Measurements from ENCODE around the gene NHSL2.
A peak's percentile ranks its signal among the peaks of the same experiment; 100 is the strongest.

NHSL2 gene

GRCh38 chrX:71909956-71910355, 689 bp upstream of the NHSL2 start:
- H3K27me3 ChIP-seq (ENCODE audit: insufficient read depth, low read depth, severe bottlenecking) = peaks cover 5% of the 10 kb centered on the region

DNA sequence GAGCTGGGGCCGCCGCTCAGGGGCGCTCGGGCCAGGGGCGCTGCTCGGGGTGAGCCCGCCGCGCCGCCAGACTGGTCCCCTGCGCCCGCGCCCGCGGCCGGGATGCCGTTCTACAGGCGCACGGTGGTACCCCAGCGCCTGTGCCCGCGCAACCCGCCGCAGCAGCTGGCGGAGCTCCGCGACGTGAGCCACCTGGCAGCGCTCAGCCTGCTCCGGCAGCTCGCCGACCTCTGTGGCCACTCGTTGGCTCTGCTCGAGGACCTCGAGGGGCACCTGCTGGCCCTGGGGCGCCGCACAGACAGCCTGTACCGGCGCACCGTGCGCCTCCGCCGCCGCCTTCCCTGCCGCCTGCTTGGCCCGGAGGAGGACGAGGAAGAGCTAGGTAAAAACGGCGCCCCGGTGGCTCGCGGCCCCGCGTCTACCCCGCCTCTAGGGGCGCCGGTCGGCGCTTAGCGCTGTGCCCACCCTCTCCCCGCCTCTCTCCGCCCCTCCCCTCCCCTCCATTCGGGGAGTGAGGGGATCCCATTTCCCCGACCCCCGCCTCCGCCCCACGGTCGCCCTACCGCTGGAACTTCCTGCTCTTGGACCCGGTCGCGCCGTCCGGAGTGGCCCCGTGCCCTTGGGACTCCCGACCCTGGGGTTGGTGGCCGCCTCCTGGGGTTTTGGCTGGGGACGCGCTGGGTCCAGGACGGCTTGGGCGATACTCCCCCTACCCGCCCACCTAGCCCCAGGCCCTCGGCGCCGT, 513 bp downstream of the NHSL2 start:
- Histone ChIP-seq H3K27me3 (ENCODE audit: insufficient read depth, low read depth, severe bottlenecking) (peaks cover 5% of the 10 kb centered on the region), H3K9me3 (ENCODE audit: severe bottlenecking) (no peaks in the 10 kb centered on the region), H3K4me3 (ENCODE audit: low read depth, low read length) (peak overlapping the region; percentile 65), H3K36me3 (peaks cover 5% of the 10 kb centered on the region), H3K27ac (peak overlapping the region; percentile 91)
- TF ChIP-seq CTCF (IDR thresholded peaks at IDR 0.05; ENCODE audit: low read depth, low read length) = peak; percentile 52
- peak; percentile 62 for DNase-seq

More at GRCh38 chrX:71909956-71910355, 689 bp upstream of the NHSL2 start:
- TF ChIP-seq CTCF (IDR thresholded peaks at IDR 0.05; ENCODE audit: low read depth, low read length) = peak; percentile 57
- H3K4me3 ChIP-seq (ENCODE audit: low read depth, low read length) = peak overlapping the region; percentile 65
- no peaks in the 10 kb centered on the region for H3K9me3 ChIP-seq (ENCODE audit: severe bottlenecking)
- peak; percentile 64 for DNase-seq
- H3K36me3 ChIP-seq = peaks cover 5% of the 10 kb centered on the region
- peak overlapping the region; percentile 91 for H3K27ac ChIP-seq

GRCh38 chrX:71911731-71912050, 1.0 kb downstream of the NHSL2 start:
- Histone ChIP-seq H3K9me3 (ENCODE audit: severe bottlenecking) (no peaks in the 10 kb centered on the region), H3K4me3 (ENCODE audit: low read depth, low read length) (peak overlapping the region; percentile 65), H3K27ac (peak overlapping the region; percentile 91), H3K36me3 (peaks cover 10% of the 10 kb centered on the region), H3K27me3 (ENCODE audit: insufficient read depth, low read depth, severe bottlenecking) (peaks cover 2% of the 10 kb centered on the region)
- no peak for TF ChIP-seq CTCF (IDR thresholded peaks at IDR 0.05; ENCODE audit: low read depth, low read length)
- DNase-seq = no peak

DNA sequence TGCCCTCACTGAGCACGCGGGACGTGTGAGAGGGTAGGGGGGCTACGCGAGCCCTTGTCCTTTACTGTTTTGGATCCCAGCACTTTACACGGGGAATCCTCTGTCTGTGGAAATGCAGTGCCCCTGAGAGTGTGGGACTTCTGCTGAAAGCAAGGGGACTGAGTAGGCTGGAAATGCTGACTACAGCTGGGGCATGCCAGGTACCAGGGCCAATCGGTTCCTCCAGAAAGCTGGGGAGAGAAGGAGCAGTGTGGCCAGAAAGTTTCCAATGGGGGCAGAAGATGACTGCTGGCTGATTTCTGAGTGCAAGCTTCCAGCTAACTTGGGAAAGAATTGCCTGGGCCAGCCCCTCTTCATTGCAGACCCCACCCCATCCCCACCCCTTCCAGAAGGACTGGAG, 1.5 kb downstream of the NHSL2 start:
- Histone ChIP-seq H3K36me3 (peaks cover 11% of the 10 kb centered on the region), H3K27me3 (ENCODE audit: insufficient read depth, low read depth, severe bottlenecking) (peaks cover 2% of the 10 kb centered on the region), H3K9me3 (ENCODE audit: severe bottlenecking) (no peaks in the 10 kb centered on the region), H3K27ac (peak overlapping the region; percentile 91), H3K4me3 (ENCODE audit: low read depth, low read length) (peak overlapping the region; percentile 65)
- DNase-seq = no peak
- no peak for TF ChIP-seq CTCF (IDR thresholded peaks at IDR 0.05; ENCODE audit: low read depth, low read length)

DNA sequence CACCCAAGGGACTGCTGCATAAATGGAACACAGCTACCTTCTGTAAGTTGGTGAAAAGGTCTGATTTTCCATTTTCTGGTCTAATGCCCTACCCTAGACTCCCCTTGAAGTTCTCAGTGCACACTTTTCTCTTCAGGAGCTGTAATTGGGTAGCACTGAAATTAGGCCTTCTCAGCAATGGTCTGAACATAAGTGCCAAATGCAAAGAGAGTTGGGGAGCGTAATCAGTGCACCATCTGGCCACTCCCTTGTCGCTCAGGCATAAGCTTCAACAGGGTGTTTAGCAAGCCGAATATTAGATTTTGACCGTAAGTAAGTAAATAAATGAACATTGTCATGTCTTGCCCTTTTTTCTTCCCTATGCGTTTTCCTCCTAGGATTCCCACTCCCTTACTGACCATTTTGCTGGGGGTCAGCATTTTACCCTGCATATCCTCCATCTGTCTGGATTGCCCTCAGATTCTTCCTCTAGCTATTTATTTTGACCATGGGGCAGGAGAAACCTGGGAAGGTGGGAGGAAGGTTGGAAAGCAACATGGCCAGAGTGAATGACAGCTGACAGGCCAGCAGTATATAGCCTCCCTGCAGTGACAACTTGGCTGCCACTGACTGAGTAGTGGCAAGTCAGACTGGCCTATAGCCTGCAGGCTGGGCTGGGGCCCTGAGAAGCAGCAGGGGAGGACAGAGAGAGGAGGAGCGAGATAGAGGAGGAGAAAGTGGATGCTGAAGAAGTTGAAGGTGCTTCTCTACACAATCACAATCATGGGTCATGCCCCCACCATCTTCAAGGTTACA, 2.7 kb downstream of the NHSL2 start:
- Histone ChIP-seq H3K4me3 (ENCODE audit: low read depth, low read length) (no peak overlapping the region), H3K9me3 (ENCODE audit: severe bottlenecking) (no peaks in the 10 kb centered on the region), H3K27me3 (ENCODE audit: insufficient read depth, low read depth, severe bottlenecking) (peaks cover under 1% of the 10 kb centered on the region), H3K36me3 (peaks cover 14% of the 10 kb centered on the region), H3K27ac (peak overlapping the region; percentile 51)
- TF ChIP-seq CTCF (IDR thresholded peaks at IDR 0.05; ENCODE audit: low read depth, low read length) = no peak
- DNase-seq = no peak

Measured in WERI-Rb-1 (cell line).